ENCODE measurements around the gene CACNA1I.

CACNA1I gene

GRCh38 chr22:39625569-39626537 lies 55.3 kb downstream of the CACNA1I start:
- no peak for DNase-seq (ENCODE audit: low read depth in 3 of 3)

GRCh38 chr22:39627208-39627607 lies 56.7 kb downstream of the CACNA1I start:
- no peak for DNase-seq (ENCODE audit: low read depth in 3 of 3)

- DNase-seq (ENCODE audit: low read depth in 3 of 3): no peak
These were observed 57.5 kb downstream of the CACNA1I start for GRCh38 chr22:39627865-39628562.

GRCh38 chr22:39628563-39629080 lies 58.1 kb downstream of the CACNA1I start:
- DNase-seq (ENCODE audit: low read depth in 3 of 3): no peak

GRCh38 chr22:39629851-39630250 lies 59.3 kb downstream of the CACNA1I start:
- no peak for DNase-seq (ENCODE audit: low read depth in 3 of 3)

GRCh38 chr22:39630721-39631120 lies 60.2 kb downstream of the CACNA1I start:
- DNase-seq (ENCODE audit: low read depth in 3 of 3): no peak

- no peak for DNase-seq (ENCODE audit: low read depth in 3 of 3)
These were observed 61.1 kb downstream of the CACNA1I start for GRCh38 chr22:39631381-39632286.

- DNase-seq (ENCODE audit: low read depth in 3 of 3): peak in 1 of 3 donors; percentile 37
These were observed 64.2 kb downstream of the CACNA1I start for GRCh38 chr22:39634530-39635405.

GRCh38 chr22:39635719-39636118 lies 65.2 kb downstream of the CACNA1I start:
- no peak for DNase-seq (ENCODE audit: low read depth in 3 of 3)

- DNase-seq (ENCODE audit: low read depth in 3 of 3): no peak
These were observed 68.4 kb downstream of the CACNA1I start for GRCh38 chr22:39638958-39639357.

GRCh38 chr22:39641660-39642310 lies 71.2 kb downstream of the CACNA1I start:
- DNase-seq (ENCODE audit: low read depth in 3 of 3): no peak

GRCh38 chr22:39643311-39644083 lies 72.9 kb downstream of the CACNA1I start:
- no peak for DNase-seq (ENCODE audit: low read depth in 3 of 3)

- DNase-seq (ENCODE audit: low read depth in 3 of 3): no peak
These were observed 75.0 kb downstream of the CACNA1I start for GRCh38 chr22:39645532-39645931.

- DNase-seq (ENCODE audit: low read depth in 3 of 3): no peak
These were observed 76.0 kb downstream of the CACNA1I start for GRCh38 chr22:39646398-39647063.

- no peak for DNase-seq (ENCODE audit: low read depth in 3 of 3)
These were observed 77.5 kb downstream of the CACNA1I start for GRCh38 chr22:39647836-39648629.

- DNase-seq (ENCODE audit: low read depth in 3 of 3): no peak
These were observed 78.0 kb downstream of the CACNA1I start for GRCh38 chr22:39648630-39648950.

- DNase-seq (ENCODE audit: low read depth in 3 of 3): no peak
These were observed 79.0 kb downstream of the CACNA1I start for GRCh38 chr22:39649500-39650089.
